Karpas-422 (cell line): ENCODE results near the gene MPHOSPH8. TPM values are rescaled to one million over a fixed set of nuclear protein-coding genes. Genes with fewer than 3 reads are reported as not detected.

Experiments
- DNase-seq: peaks from one replicate; pipeline ENCODE4 v3.0.0-alpha.2; 2015
- H2AFZ ChIP-seq: fragments of 200-600 bp; sonication (generic); 2 replicates; pipeline ENCODE4 v1.6.1; 2014; ENCODE audit warnings: antibody characterized with exemption, low read length, mixed read lengths
- H3K27ac ChIP-seq: fragments of 200-600 bp; sonication (generic); 2 replicates; pipeline ENCODE4 v1.5.1; 2014; ENCODE audit warnings: mild to moderate bottlenecking, low read length, moderate library complexity
- H3K27me3 ChIP-seq: fragments of 200-600 bp; sonication (generic); 2 replicates; pipeline ENCODE4 v1.6.1; 2014; ENCODE audit warnings: low read length, mixed read lengths
- H3K36me3 ChIP-seq: fragments of 200-600 bp; sonication (generic); 2 replicates; pipeline ENCODE4 v1.6.1; 2014; ENCODE audit warnings: low read length, mixed read lengths; ENCODE audit not compliant: insufficient read depth
- H3K4me1 ChIP-seq: fragments of 200-600 bp; sonication (generic); 2 replicates; pipeline ENCODE4 v1.6.1; 2014; ENCODE audit warnings: mild to moderate bottlenecking, low read length, mixed read lengths
- H3K4me2 ChIP-seq: fragments of 200-600 bp; sonication (generic); 2 replicates; pipeline ENCODE4 v1.6.1; 2014; ENCODE audit warnings: low read length, low read depth, mild to moderate bottlenecking; ENCODE audit not compliant: poor library complexity, severe bottlenecking
- H3K4me3 ChIP-seq: fragments of 200-600 bp; sonication (generic); 2 replicates; pipeline ENCODE4 v1.5.1; 2014; ENCODE audit warnings: mild to moderate bottlenecking, antibody characterized with exemption, low read length, mixed read lengths
- H3K79me2 ChIP-seq: fragments of 200-600 bp; sonication (generic); 2 replicates; pipeline ENCODE4 v1.6.1; 2014; ENCODE audit warnings: mild to moderate bottlenecking, low read length, mixed read lengths
- H3K9ac ChIP-seq: fragments of 200-600 bp; sonication (generic); 2 replicates; pipeline ENCODE4 v1.6.0; 2014; ENCODE audit warnings: low read length
- H3K9me2 ChIP-seq: fragments of 200-600 bp; sonication (generic), shearing (Covaris generic); replicated peaks from 2 replicates; pipeline ENCODE4 v1.6.0; 2014; ENCODE audit warnings: mild to moderate bottlenecking, low read length, moderate library complexity; ENCODE audit not compliant: insufficient read depth
- H3K9me3 ChIP-seq: fragments of 300-700, 200-600 bp; sonication (generic); 2 replicates; pipeline ENCODE4 v1.6.1; 2014; ENCODE audit warnings: low read length, mixed read lengths
- H4K20me1 ChIP-seq: fragments of 200-600 bp; sonication (generic); 2 replicates; pipeline ENCODE4 v1.6.1; 2014; ENCODE audit warnings: mild to moderate bottlenecking, antibody characterized with exemption, low read length, low read depth; ENCODE audit not compliant: insufficient read depth
- total RNA-seq: library from RNA; depleted of rRNA; stranded (reverse); fragments of >200 nt; shearing (Covaris generic); gene quantifications from 2 replicates; pipeline ENCODE4 v1.2.3, GENCODE V29; 2014; ENCODE audit warnings: low replicate concordance

Gene MPHOSPH8
- total RNA-seq, 1 experiment from 2014 or later = 11.4 TPM

- H3K36me3 ChIP-seq = no peaks in the 10 kb centered on the region
- no peak overlapping the region for H3K9ac ChIP-seq
- no peaks in the 10 kb centered on the region for H4K20me1 ChIP-seq
- DNase-seq = no peak
- H2AFZ ChIP-seq = no peak overlapping the region
- no peak overlapping the region for H3K4me3 ChIP-seq
- no peaks in the 10 kb centered on the region for H3K9me3 ChIP-seq
- no peaks in the 10 kb centered on the region for H3K9me2 ChIP-seq
- H3K79me2 ChIP-seq = no peaks in the 10 kb centered on the region
- no peaks in the 10 kb centered on the region for H3K27me3 ChIP-seq
- no peaks in the 10 kb centered on the region for H3K4me1 ChIP-seq
- no peak overlapping the region for H3K27ac ChIP-seq
- H3K4me2 ChIP-seq = no peak overlapping the region
Measured at GRCh38 chr13:19596086-19596485, 37.4 kb upstream of the MPHOSPH8 start.

GRCh38 chr13:19596960-19597361 lies 36.5 kb upstream of the MPHOSPH8 start:
- DNase-seq = no peak
- no peaks in the 10 kb centered on the region for H4K20me1 ChIP-seq
- no peaks in the 10 kb centered on the region for H3K36me3 ChIP-seq
- no peak overlapping the region for H2AFZ ChIP-seq
- H3K9me2 ChIP-seq = no peaks in the 10 kb centered on the region
- no peak overlapping the region for H3K9ac ChIP-seq
- no peak overlapping the region for H3K4me3 ChIP-seq
- H3K4me2 ChIP-seq = no peak overlapping the region
- no peaks in the 10 kb centered on the region for H3K27me3 ChIP-seq
- no peaks in the 10 kb centered on the region for H3K9me3 ChIP-seq
- H3K79me2 ChIP-seq = no peaks in the 10 kb centered on the region
- no peaks in the 10 kb centered on the region for H3K4me1 ChIP-seq
- H3K27ac ChIP-seq = no peak overlapping the region

- Histone ChIP-seq H3K4me3 (no peak overlapping the region), H3K9me3 (no peaks in the 10 kb centered on the region), H3K79me2 (no peaks in the 10 kb centered on the region), H3K9me2 (no peaks in the 10 kb centered on the region), H3K4me1 (no peaks in the 10 kb centered on the region), H3K4me2 (no peak overlapping the region), H3K9ac (no peak overlapping the region), H3K27me3 (no peaks in the 10 kb centered on the region), H4K20me1 (no peaks in the 10 kb centered on the region), H2AFZ (no peak overlapping the region), H3K36me3 (no peaks in the 10 kb centered on the region), H3K27ac (no peak overlapping the region)
- no peak for DNase-seq
Measured at GRCh38 chr13:19597523-19597922, 35.9 kb upstream of the MPHOSPH8 start.

GRCh38 chr13:19601749-19602725 lies 31.4 kb upstream of the MPHOSPH8 start:
- DNase-seq = no peak
- no peaks in the 10 kb centered on the region for H3K27me3 ChIP-seq
- no peak overlapping the region for H3K4me3 ChIP-seq
- H3K4me1 ChIP-seq = no peaks in the 10 kb centered on the region
- no peaks in the 10 kb centered on the region for H3K9me3 ChIP-seq
- no peaks in the 10 kb centered on the region for H3K36me3 ChIP-seq
- H3K9ac ChIP-seq = no peak overlapping the region
- no peaks in the 10 kb centered on the region for H4K20me1 ChIP-seq
- H3K9me2 ChIP-seq = no peaks in the 10 kb centered on the region
- no peak overlapping the region for H2AFZ ChIP-seq
- no peaks in the 10 kb centered on the region for H3K79me2 ChIP-seq
- H3K27ac ChIP-seq = no peak overlapping the region
- no peak overlapping the region for H3K4me2 ChIP-seq

- Histone ChIP-seq H3K4me2 (no peak overlapping the region), H3K9me2 (no peaks in the 10 kb centered on the region), H3K27me3 (no peaks in the 10 kb centered on the region), H3K4me3 (no peak overlapping the region), H3K9ac (no peak overlapping the region), H3K79me2 (no peaks in the 10 kb centered on the region), H3K9me3 (no peaks in the 10 kb centered on the region), H3K4me1 (no peaks in the 10 kb centered on the region), H2AFZ (no peak overlapping the region), H3K36me3 (no peaks in the 10 kb centered on the region), H4K20me1 (no peaks in the 10 kb centered on the region), H3K27ac (no peak overlapping the region)
- no peak for DNase-seq
Measured at GRCh38 chr13:19604306-19604705, 29.2 kb upstream of the MPHOSPH8 start.

- no peak for DNase-seq
- no peaks in the 10 kb centered on the region for H3K27me3 ChIP-seq
- no peak overlapping the region for H3K4me2 ChIP-seq
- H3K27ac ChIP-seq = no peak overlapping the region
- H3K4me1 ChIP-seq = no peaks in the 10 kb centered on the region
- H3K9ac ChIP-seq = no peak overlapping the region
- no peak overlapping the region for H3K4me3 ChIP-seq
- H3K9me2 ChIP-seq = no peaks in the 10 kb centered on the region
- H3K79me2 ChIP-seq = no peaks in the 10 kb centered on the region
- H3K9me3 ChIP-seq = no peaks in the 10 kb centered on the region
- H3K36me3 ChIP-seq = no peaks in the 10 kb centered on the region
- H4K20me1 ChIP-seq = no peaks in the 10 kb centered on the region
- no peak overlapping the region for H2AFZ ChIP-seq
Measured at GRCh38 chr13:19605161-19605955, 28.1 kb upstream of the MPHOSPH8 start.

GRCh38 chr13:19606152-19606551 lies 27.3 kb upstream of the MPHOSPH8 start:
- H3K4me2 ChIP-seq = no peak overlapping the region

DNA sequence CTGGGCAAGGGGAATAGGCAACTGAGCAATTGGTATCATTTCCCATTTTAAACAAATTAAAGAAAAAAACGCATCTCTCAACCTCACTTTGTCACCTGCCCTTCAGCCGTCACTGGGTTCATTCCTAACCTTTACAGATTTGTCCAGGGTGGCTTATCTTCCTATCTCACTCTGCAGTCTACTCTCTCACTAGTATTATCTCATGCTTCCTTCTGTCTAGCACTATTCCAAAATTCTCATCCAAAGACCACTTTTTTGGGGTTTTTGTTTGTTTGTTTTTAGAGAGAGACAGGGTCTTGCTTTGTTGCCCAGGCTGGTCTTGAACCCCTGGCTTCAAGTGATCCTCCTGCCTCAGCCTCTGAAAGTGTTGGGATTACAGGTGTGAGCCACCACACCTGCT lies 26.7 kb upstream of the MPHOSPH8 start:
- Histone ChIP-seq H3K27ac (no peak overlapping the region), H4K20me1 (no peaks in the 10 kb centered on the region), H3K4me3 (no peak overlapping the region), H3K4me1 (no peaks in the 10 kb centered on the region), H3K9me3 (no peaks in the 10 kb centered on the region), H3K9me2 (no peaks in the 10 kb centered on the region), H2AFZ (no peak overlapping the region), H3K9ac (no peak overlapping the region), H3K79me2 (no peaks in the 10 kb centered on the region), H3K27me3 (no peaks in the 10 kb centered on the region), H3K4me2 (no peak overlapping the region), H3K36me3 (no peaks in the 10 kb centered on the region)
- DNase-seq = no peak

More at GRCh38 chr13:19606152-19606551, 27.3 kb upstream of the MPHOSPH8 start:
- Histone ChIP-seq H3K9me2 (no peaks in the 10 kb centered on the region), H3K9me3 (no peaks in the 10 kb centered on the region), H4K20me1 (no peaks in the 10 kb centered on the region), H3K4me1 (no peaks in the 10 kb centered on the region), H3K36me3 (no peaks in the 10 kb centered on the region), H3K4me3 (no peak overlapping the region), H3K9ac (no peak overlapping the region), H3K27ac (no peak overlapping the region), H3K27me3 (no peaks in the 10 kb centered on the region), H3K79me2 (no peaks in the 10 kb centered on the region), H2AFZ (no peak overlapping the region)
- DNase-seq = no peak
